H9 (cell line): Measurements from ENCODE around the gene ZNF831. TPM values are rescaled to one million over a fixed set of nuclear protein-coding genes. Genes with fewer than 3 reads are reported as not detected.

Experiments
- DNase-seq: peaks from one replicate; pipeline ENCODE4 v3.0.0-alpha.2; 2017
- H2AFZ ChIP-seq: one replicate; pipeline ENCODE4 v1.6.1; 2013; ENCODE audit warnings: mild to moderate bottlenecking, low read length, control low read depth, moderate library complexity
- H2AK5ac ChIP-seq: 2 replicates; pipeline ENCODE4 v1.6.1; 2013; ENCODE audit warnings: low read length, control low read depth, mixed read lengths; ENCODE audit not compliant: insufficient read length
- H2BK120ac ChIP-seq: one replicate; pipeline ENCODE4 v1.6.1; 2013; ENCODE audit warnings: low read depth, mild to moderate bottlenecking, low read length, control low read depth, inconsistent platforms; ENCODE audit not compliant: poor library complexity, severe bottlenecking
- H2BK12ac ChIP-seq: 2 replicates; pipeline ENCODE4 v1.6.1; 2013; ENCODE audit warnings: low read length, control low read depth, mixed read lengths, low read depth; ENCODE audit not compliant: insufficient read length
- H2BK15ac ChIP-seq: 2 replicates; pipeline ENCODE4 v1.6.1; 2013; ENCODE audit warnings: low read depth, low read length, control low read depth
- H2BK20ac ChIP-seq: one replicate; pipeline ENCODE4 v1.6.1; 2013; ENCODE audit warnings: low read depth, mild to moderate bottlenecking, low read length, control low read depth, inconsistent platforms; ENCODE audit not compliant: poor library complexity, severe bottlenecking
- H2BK5ac ChIP-seq: 2 replicates; pipeline ENCODE4 v1.6.1; 2013; ENCODE audit warnings: low read length, control low read depth, mixed read lengths; ENCODE audit not compliant: insufficient read length
- H3K14ac ChIP-seq: 2 replicates; pipeline ENCODE4 v1.6.1; 2013; ENCODE audit warnings: low read length, control low read depth; ENCODE audit not compliant: insufficient read depth
- H3K18ac ChIP-seq: 2 replicates; pipeline ENCODE4 v1.6.1; 2013; ENCODE audit warnings: low read depth, mild to moderate bottlenecking, mixed read lengths, low read length, control low read depth; ENCODE audit not compliant: insufficient read length
- H3K23ac ChIP-seq: 2 replicates; pipeline ENCODE4 v1.6.1; 2013; ENCODE audit warnings: low read length, control low read depth, mixed read lengths, low read depth; ENCODE audit not compliant: insufficient read length
- H3K23me2 ChIP-seq: 2 replicates; pipeline ENCODE4 v1.6.1; 2013; ENCODE audit warnings: low read depth, mild to moderate bottlenecking, mixed read lengths, low read length, control low read depth; ENCODE audit not compliant: insufficient read length, poor library complexity, severe bottlenecking
- H3K27ac ChIP-seq: 2 replicates; pipeline ENCODE4 v1.5.1; 2013; ENCODE audit warnings: low read length, control low read depth, mixed read lengths, low read depth; ENCODE audit not compliant: insufficient read length
- H3K27me3 ChIP-seq: 2 replicates; pipeline ENCODE4 v1.6.1; 2013; ENCODE audit warnings: low read length, control low read depth, inconsistent platforms; ENCODE audit not compliant: insufficient read depth
- H3K4ac ChIP-seq: 2 replicates; pipeline ENCODE4 v1.6.1; 2013; ENCODE audit warnings: low read depth, mild to moderate bottlenecking, control low read depth, inconsistent platforms, low read length, moderate library complexity
- H3K4me1 ChIP-seq: 2 replicates; pipeline ENCODE4 v1.6.1; 2013; ENCODE audit warnings: low read length, control low read depth, inconsistent platforms; ENCODE audit not compliant: insufficient read depth
- H3K4me2 ChIP-seq: 2 replicates; pipeline ENCODE4 v1.6.1; 2013; ENCODE audit warnings: low read length, control low read depth, mixed read lengths; ENCODE audit not compliant: insufficient read length, insufficient read depth
- H3K56ac ChIP-seq: 2 replicates; pipeline ENCODE4 v1.6.1; 2013; ENCODE audit warnings: low read depth, mild to moderate bottlenecking, mixed read lengths, low read length, control low read depth; ENCODE audit not compliant: insufficient read length
- H3K79me1 ChIP-seq: 2 replicates; pipeline ENCODE4 v1.6.1; 2013; ENCODE audit warnings: low read depth, mild to moderate bottlenecking, moderate library complexity, low read length, control low read depth, inconsistent platforms; ENCODE audit not compliant: insufficient read depth, poor library complexity, severe bottlenecking
- H3K79me2 ChIP-seq: 2 replicates; pipeline ENCODE4 v1.6.1; 2013; ENCODE audit warnings: low read length, control low read depth, inconsistent platforms; ENCODE audit not compliant: insufficient read depth
- H3K9ac ChIP-seq: 2 replicates; pipeline ENCODE4 v1.6.1; 2013; ENCODE audit warnings: low read length, control low read depth, mixed read lengths; ENCODE audit not compliant: insufficient read length; ENCODE audit errors: extremely low read depth
- H3K9me3 ChIP-seq: one replicate; pipeline ENCODE4 v1.6.1; 2013; ENCODE audit warnings: low read depth, low read length, inconsistent platforms; ENCODE audit not compliant: control insufficient read depth
- H3T11ph ChIP-seq: one replicate; pipeline ENCODE4 v1.6.1; 2013; ENCODE audit warnings: mild to moderate bottlenecking, low read length, control low read depth, inconsistent platforms
- H4K20me1 ChIP-seq: one replicate; pipeline ENCODE4 v1.6.1; 2013; ENCODE audit not compliant: control insufficient read depth, insufficient read length, insufficient read depth
- H4K5ac ChIP-seq: 2 replicates; pipeline ENCODE4 v1.6.1; 2013; ENCODE audit warnings: low read depth, mild to moderate bottlenecking, mixed read lengths, low read length, control low read depth; ENCODE audit not compliant: insufficient read length
- H4K8ac ChIP-seq: replicated peaks from 2 replicates; pipeline ENCODE4 v1.6.1; 2013; ENCODE audit warnings: low read length, control low read depth, mixed read lengths, low read depth; ENCODE audit not compliant: insufficient read length
- H4K91ac ChIP-seq: 2 replicates; pipeline ENCODE4 v1.6.1; 2013; ENCODE audit warnings: low read depth, mild to moderate bottlenecking, moderate library complexity, mixed read lengths, low read length, control low read depth; ENCODE audit not compliant: insufficient read length
- H3K27ac Mint-ChIP-seq, 3 experiments: 2 replicates in 2 of 3; 3 replicates in 1 of 3; pipeline ENCODE4 v1.8.0; 2020 to 2021; ENCODE audit warnings: mixed read lengths in 3 of 3, mild to moderate bottlenecking in 1 of 3, moderate library complexity in 1 of 3
- H3K27me3 Mint-ChIP-seq: 2 replicates; pipeline ENCODE4 v1.8.0; 2021; ENCODE audit warnings: low read depth, mild to moderate bottlenecking, moderate library complexity, mixed read lengths
- H3K36me3 Mint-ChIP-seq, 3 experiments: 2 replicates in 2 of 3; 3 replicates in 1 of 3; pipeline ENCODE4 v1.8.0; 2020 to 2021; ENCODE audit warnings: low read depth in 3 of 3, mixed read lengths in 3 of 3; ENCODE audit not compliant: insufficient read depth in 1 of 3
- H3K4me1 Mint-ChIP-seq, 2 experiments: 2 replicates each; pipeline ENCODE4 v1.8.0; 2020; ENCODE audit warnings: mixed read lengths in 2 of 2
- H3K4me3 Mint-ChIP-seq, 2 experiments: 2 replicates in 1 of 2; 3 replicates in 1 of 2; pipeline ENCODE4 v1.8.0; 2020 to 2021; ENCODE audit warnings: mild to moderate bottlenecking in 2 of 2, mixed read lengths in 2 of 2, moderate library complexity in 1 of 2
- H3K9me3 Mint-ChIP-seq, 2 experiments: 2 replicates in 1 of 2; 3 replicates in 1 of 2; pipeline ENCODE4 v1.8.0; 2020; ENCODE audit warnings: mild to moderate bottlenecking in 2 of 2, mixed read lengths in 2 of 2, moderate library complexity in 1 of 2
- WGBS: extraction: QIAGEN DNeasy Blood & Tissue Kit; methylation state at CpG from one replicate; pipeline ENCODE4 v1.1.7; 2013; ENCODE audit warnings: missing lambda C conversion rate, low lambda C conversion rate, mixed read lengths; ENCODE audit not compliant: insufficient read length; ENCODE audit errors: extremely low coverage; 5-methylcytosine and 5-hydroxymethylcytosine counted together
- total RNA-seq: library from RNA; stranded (reverse); gene quantifications from 2 replicates; pipeline ENCODE4 v1.2.1, GENCODE V29; 2021
- TF ChIP-seq, protein P1 (sequence below): fragments of 200-600 bp; sonication (generic); conservative IDR thresholded peaks from 3 replicates; pipeline ENCODE4 v1.8.0; 2021; ENCODE audit warnings: antibody characterized with exemption, mild to moderate bottlenecking

The ZNF831 gene
- total RNA-seq, 1 experiment from 2014 or later, result not detected

DNA sequence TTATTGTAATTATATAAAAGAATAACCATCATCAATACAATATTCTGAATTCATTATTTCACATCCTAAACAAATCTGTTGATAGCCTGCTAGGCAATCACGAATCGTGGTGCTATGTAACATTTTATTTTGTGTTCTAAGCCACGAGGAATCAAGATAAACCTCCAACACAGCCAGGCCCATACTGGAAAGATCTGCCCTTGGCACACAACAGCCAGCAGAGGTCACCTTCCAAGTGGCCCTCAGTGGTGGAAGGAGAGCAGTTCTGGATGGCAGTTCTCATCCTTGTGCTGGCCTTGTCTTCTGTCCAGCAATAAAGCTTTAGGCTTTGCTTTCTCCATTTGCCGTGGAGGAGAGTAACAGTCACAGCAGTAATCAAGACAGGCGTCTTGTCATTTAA is 13.2 kb downstream of the ZNF831 start:
- Mint-ChIP-seq H3K36me3 (no peaks in the 10 kb centered on the region), H3K4me1 (peaks cover 10% of the 10 kb centered on the region in 2 experiments), H3K27me3 (peaks cover 11% of the 10 kb centered on the region), H3K9me3 (no peaks in the 10 kb centered on the region), H3K4me3 (no peak overlapping the region), H3K27ac (no peak overlapping the region)
- H2BK12ac ChIP-seq, result no peak overlapping the region
- H4K91ac ChIP-seq, result no peak overlapping the region
- H2AK5ac ChIP-seq, result no peak overlapping the region
- no peak overlapping the region for H3K27ac ChIP-seq
- no peak overlapping the region for H3K4ac ChIP-seq
- no peak for DNase-seq
- H4K5ac ChIP-seq, result no peak overlapping the region
- no peak overlapping the region for H2BK120ac ChIP-seq
- H4K8ac ChIP-seq, result no peak overlapping the region
- no peak overlapping the region for H3K14ac ChIP-seq
- TF ChIP-seq, protein P1, sequence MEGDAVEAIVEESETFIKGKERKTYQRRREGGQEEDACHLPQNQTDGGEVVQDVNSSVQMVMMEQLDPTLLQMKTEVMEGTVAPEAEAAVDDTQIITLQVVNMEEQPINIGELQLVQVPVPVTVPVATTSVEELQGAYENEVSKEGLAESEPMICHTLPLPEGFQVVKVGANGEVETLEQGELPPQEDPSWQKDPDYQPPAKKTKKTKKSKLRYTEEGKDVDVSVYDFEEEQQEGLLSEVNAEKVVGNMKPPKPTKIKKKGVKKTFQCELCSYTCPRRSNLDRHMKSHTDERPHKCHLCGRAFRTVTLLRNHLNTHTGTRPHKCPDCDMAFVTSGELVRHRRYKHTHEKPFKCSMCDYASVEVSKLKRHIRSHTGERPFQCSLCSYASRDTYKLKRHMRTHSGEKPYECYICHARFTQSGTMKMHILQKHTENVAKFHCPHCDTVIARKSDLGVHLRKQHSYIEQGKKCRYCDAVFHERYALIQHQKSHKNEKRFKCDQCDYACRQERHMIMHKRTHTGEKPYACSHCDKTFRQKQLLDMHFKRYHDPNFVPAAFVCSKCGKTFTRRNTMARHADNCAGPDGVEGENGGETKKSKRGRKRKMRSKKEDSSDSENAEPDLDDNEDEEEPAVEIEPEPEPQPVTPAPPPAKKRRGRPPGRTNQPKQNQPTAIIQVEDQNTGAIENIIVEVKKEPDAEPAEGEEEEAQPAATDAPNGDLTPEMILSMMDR, result no peak
- no peaks in the 10 kb centered on the region for H3K27me3 ChIP-seq
- H3K9me3 ChIP-seq, result no peaks in the 10 kb centered on the region
- H3K18ac ChIP-seq, result no peak overlapping the region
- WGBS, result no CpG with 5 or more reads among the region's 5 CpGs
- no peaks in the 10 kb centered on the region for H3K23me2 ChIP-seq
- H3K23ac ChIP-seq, result no peak overlapping the region
- H2BK5ac ChIP-seq, result no peak overlapping the region
- no peak overlapping the region for H2BK15ac ChIP-seq
- H3K79me1 ChIP-seq, result no peaks in the 10 kb centered on the region
- H3K9ac ChIP-seq, result no peak overlapping the region
- no peak overlapping the region for H2BK20ac ChIP-seq
- H3K79me2 ChIP-seq, result no peaks in the 10 kb centered on the region
- no peak overlapping the region for H2AFZ ChIP-seq
- H3T11ph ChIP-seq, result no peak overlapping the region
- H4K20me1 ChIP-seq, result no peaks in the 10 kb centered on the region
- H3K4me2 ChIP-seq, result no peak overlapping the region
- no peak overlapping the region for H3K56ac ChIP-seq
- no peaks in the 10 kb centered on the region for H3K4me1 ChIP-seq
